HG02981 (cell line): Measurements from ENCODE around the gene OR10H1.
"Not testable (repeated sequence)": the region's sequence is repeated elsewhere in the genome, so short reads cannot be mapped to it uniquely, and the experiment has no call there.

ENCODE experiments used
- ATAC-seq: cut with Tn5 transposase; IDR thresholded peaks from one replicate; pipeline ENCODE4 v1.9.1; 2021; ENCODE audit warnings: mild to moderate bottlenecking, moderate library complexity; ENCODE audit not compliant: unreplicated experiment

Gene OR10H1

DNA sequence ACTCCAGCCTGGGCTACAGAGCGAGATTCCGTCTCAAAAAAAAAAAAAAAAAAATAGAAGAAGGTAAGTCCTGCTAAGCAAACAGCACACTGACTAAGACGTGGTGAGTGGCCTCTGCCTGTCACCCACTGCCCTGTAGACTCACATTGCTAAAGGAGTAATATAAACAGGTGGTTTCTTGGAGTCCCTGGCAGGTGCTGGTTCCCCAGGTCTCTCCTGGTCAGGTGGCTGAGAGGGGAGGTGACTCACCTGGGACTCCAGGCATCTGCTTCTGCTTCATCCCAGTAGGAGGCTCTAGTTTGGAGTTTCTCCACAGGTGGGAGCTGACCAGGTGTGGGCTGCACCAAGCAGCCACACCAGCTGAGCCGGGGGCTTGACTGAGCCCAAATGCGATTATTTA lies at the start of gene OR10H1:
TSS of gene OR10H1 (minus strand) at position 359 of the 400 bp plus-strand sequence. CDS start 7,627 bp downstream, outside the sequence.
- no peak for ATAC-seq

GRCh38 chr19:15864824-15865223 lies 49.4 kb upstream of the OR10H1 start:
- ATAC-seq: no peak

GRCh38 chr19:15863272-15863671 lies 47.8 kb upstream of the OR10H1 start:
- ATAC-seq: no peak

- ATAC-seq: no peak
Measured at GRCh38 chr19:15862444-15862843, 47.0 kb upstream of the OR10H1 start.

- ATAC-seq: no peak
Measured at GRCh38 chr19:15860522-15860921, 45.1 kb upstream of the OR10H1 start.

GRCh38 chr19:15859187-15859586 lies 43.7 kb upstream of the OR10H1 start:
- no peak for ATAC-seq

DNA sequence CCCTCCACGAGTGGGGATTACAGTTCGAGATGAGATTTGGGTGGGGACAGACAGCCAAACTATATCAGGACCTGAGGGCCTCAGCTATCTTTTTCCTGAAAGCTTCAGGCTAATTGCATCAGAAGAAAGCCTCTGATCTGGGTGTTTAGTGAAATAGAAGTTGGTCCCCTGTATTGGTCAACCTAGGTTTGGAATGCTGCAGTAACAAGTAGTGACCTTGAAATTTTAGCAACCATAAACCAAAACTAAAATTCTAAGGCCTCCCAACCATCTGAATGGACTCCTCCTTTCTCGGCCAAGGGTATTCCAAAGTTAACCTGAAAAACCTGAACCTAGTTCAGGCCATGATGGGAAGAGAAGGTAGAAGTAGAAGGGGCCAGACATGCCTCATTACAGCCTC lies 34.9 kb upstream of the OR10H1 start:
- ATAC-seq: no peak

GRCh38 chr19:15846923-15847322 lies 31.5 kb upstream of the OR10H1 start:
- ATAC-seq: no peak

DNA sequence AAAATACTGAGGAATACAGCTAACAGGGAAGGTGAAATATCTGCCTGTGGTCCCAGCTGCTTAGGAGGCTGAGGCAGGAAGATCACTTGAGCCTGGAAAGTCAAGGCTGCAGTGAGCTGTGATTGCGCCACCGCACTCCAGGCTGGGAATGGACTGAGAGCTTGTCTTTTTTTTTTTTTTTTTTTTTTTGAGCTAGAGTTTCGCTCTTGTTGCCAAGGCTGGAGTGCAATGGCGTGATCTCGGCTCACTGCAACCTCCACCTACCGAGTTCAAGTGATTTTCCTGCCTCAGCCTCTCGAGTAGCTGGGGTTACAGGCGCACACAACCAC lies 28.4 kb upstream of the OR10H1 start:
- ATAC-seq: not testable (repeated sequence)

- ATAC-seq: no peak
Measured at GRCh38 chr19:15843203-15843893, 27.9 kb upstream of the OR10H1 start.

DNA sequence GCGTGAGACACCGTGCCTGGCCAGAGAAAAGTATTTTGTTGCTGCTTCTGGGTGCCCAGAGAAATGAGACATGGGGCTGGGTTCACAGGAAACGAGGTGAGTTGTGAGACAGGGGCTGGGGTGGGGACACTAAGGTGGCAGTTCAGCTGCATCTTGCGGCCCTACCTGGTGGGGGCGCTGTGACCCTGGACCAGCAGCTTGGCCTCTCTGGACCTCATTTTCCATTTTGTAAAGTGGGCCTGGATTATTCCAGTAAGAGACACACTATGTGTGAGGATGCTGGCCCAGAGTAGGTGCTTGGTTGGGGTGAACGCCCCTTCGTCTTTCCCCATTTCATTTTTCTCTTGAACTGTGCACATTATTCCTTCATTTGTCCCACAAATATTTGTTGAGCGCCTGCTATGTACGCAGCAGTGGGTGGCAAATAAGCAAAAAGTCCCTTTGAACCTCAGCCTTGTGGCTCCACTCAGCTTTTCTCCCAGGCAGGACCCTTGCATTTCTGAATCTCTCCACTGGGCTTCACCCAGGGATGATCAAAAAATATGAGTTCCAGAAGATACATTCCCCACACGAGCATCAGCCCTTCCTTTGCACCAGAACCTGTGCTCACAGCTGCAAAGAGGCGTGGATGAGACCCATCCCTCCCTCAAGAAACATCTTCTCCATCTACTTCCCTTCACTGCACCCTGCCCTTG lies 26.6 kb upstream of the OR10H1 start:
- ATAC-seq: no peak

- no peak for ATAC-seq
Measured at GRCh38 chr19:15840833-15841232, 25.4 kb upstream of the OR10H1 start.

GRCh38 chr19:15839888-15840287 lies 24.4 kb upstream of the OR10H1 start:
- ATAC-seq: not testable (repeated sequence)

- ATAC-seq: no peak
Measured at GRCh38 chr19:15838351-15838750, 22.9 kb upstream of the OR10H1 start.

DNA sequence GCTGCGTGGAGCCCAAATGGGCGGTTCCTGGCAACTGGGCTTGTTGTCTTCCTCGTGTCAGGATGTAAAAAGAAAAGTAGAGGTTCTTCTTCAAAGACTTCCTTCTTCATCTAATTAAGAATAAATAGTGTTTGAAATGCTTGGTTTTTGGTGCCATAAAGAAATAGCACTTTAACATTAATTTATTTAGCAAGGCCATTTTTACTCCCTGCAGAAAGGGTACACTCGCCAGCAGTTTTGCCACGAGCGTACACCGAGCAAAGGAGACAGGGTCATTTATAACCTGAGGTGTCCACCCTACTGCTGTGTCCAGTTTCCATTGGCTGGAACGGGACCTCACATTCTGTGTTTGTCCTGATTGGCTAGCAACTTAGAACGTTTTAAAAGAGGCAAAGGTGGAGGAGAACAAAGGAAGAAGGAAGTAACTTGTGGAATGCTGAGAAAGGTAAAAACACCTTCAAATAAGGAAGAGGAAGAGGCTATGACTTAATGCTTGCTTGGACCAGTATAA lies 21.8 kb upstream of the OR10H1 start:
- ATAC-seq: no peak

GRCh38 chr19:15836330-15837220 lies 21.1 kb upstream of the OR10H1 start:
- peak; percentile 90 for ATAC-seq

GRCh38 chr19:15835565-15836329 lies 20.3 kb upstream of the OR10H1 start:
- not testable (repeated sequence) for ATAC-seq

- ATAC-seq: not testable (repeated sequence)
Measured at GRCh38 chr19:15834232-15834631, 18.8 kb upstream of the OR10H1 start.

- no peak for ATAC-seq
Measured at GRCh38 chr19:15831626-15832025, 16.2 kb upstream of the OR10H1 start.

DNA sequence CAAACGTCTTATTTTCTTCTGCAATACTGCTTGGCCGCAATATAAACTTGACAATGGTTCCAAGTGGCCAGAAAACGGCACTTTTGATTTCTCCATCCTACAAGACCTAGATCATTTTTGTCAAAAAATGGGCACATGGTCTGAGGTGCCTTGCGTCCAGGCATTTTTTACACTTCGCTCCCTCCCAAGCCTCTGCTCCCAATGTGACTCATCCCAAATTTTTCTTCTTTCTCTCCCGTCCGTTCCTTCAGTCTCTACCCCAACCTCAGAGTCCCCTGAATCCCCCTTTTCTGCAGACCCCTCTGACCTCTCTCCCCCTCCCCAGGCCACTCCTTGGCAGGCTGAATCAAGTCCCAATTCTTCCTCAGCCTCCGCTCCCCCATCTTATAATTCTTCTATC lies 14.3 kb upstream of the OR10H1 start:
- no peak for ATAC-seq

GRCh38 chr19:15829306-15829698 lies 13.8 kb upstream of the OR10H1 start:
- no peak for ATAC-seq
